Measurements from ENCODE around the gene GPR150. TPM values are rescaled to one million over a fixed set of nuclear protein-coding genes. Genes with fewer than 3 reads are reported as not detected.

GPR150 gene
- total RNA-seq, 4 donors from 2014 or later, result 0.95 to 4.1 TPM; not detected in 2

DNA sequence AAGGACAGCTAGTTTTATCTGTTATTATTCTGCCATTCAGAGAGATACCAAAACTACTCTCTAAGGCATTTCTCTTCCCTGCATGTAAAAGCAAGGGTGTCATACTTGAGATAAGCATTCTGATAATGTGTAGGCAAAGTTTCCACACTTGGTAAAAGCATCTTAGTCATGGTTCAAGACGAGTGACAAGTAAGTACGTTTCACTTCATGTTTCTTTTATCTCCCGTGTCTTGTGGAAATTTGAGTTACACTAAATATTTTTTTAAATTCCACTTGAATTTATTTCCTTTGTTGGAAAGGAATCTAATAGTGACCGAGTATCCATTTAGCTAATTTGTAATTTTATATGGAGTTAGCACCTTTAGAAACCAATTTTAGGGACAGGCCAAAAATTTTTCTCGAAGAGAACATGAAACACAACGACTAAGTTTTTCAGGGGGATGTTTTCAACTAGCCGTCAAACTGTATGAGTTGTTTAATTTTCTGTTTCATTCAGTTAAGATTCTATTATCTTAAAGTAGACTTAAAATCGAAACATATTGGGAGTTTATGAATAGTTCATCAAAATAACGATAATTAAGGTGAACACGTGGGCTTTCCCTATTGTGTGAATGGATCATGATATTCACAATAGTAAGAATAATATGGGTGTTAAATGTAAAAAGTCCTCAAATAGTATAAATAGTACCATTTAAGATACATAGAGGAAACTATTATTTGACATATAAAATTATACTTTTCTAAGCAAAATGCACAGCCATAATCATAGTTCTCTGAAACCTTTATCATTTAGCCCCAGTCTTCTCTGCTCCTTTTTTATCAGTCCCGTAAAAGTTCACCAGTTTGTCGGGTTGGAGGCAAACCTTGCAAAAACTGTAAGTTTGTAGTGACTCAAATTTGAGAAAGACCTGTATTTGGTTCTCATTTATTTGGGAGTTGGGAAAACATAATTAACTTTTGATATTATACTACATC is 28.3 kb downstream of the GPR150 start:
- H3K4me3 ChIP-seq, result peak overlapping the region in 1 of 4 donors; percentile 52
- H3K4me1 ChIP-seq, result peaks cover 0 to 9% (median 3%) of the 10 kb centered on the region in 4 donors
- no peak for DNase-seq
- H3K9me3 ChIP-seq, result no peaks in the 10 kb centered on the region
- no peaks in the 10 kb centered on the region for H3K27me3 ChIP-seq
- H3K27ac ChIP-seq, result peak overlapping the region in 3 of 4 donors; percentile 85 to 98 (median 96)
- no peaks in the 10 kb centered on the region for H3K36me3 ChIP-seq
- no peak for TF ChIP-seq POLR2A (IDR thresholded peaks at IDR 0.05)
- TF ChIP-seq, protein P1, sequence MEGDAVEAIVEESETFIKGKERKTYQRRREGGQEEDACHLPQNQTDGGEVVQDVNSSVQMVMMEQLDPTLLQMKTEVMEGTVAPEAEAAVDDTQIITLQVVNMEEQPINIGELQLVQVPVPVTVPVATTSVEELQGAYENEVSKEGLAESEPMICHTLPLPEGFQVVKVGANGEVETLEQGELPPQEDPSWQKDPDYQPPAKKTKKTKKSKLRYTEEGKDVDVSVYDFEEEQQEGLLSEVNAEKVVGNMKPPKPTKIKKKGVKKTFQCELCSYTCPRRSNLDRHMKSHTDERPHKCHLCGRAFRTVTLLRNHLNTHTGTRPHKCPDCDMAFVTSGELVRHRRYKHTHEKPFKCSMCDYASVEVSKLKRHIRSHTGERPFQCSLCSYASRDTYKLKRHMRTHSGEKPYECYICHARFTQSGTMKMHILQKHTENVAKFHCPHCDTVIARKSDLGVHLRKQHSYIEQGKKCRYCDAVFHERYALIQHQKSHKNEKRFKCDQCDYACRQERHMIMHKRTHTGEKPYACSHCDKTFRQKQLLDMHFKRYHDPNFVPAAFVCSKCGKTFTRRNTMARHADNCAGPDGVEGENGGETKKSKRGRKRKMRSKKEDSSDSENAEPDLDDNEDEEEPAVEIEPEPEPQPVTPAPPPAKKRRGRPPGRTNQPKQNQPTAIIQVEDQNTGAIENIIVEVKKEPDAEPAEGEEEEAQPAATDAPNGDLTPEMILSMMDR (IDR thresholded peaks at IDR 0.05), result no peak

DNA sequence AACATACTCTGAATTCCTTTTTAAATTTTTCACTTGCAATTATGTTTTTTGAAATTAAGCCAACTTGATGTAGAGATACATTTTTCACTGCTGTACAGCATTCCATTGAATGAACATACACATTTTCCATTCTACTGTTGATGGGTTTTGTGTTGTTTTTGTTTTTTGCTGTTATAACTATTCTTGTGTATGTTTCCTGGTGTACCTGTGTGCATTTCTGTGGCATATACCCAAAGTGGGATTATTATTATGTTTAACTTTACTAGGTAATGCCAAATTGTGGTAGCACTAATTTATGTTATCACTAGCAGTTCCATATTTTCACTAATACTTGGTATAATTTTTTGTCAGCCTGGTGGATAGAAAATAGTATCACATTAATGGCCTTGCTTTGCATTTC is 29.4 kb downstream of the GPR150 start:
- TF ChIP-seq POLR2A (IDR thresholded peaks at IDR 0.05), result no peak
- TF ChIP-seq, protein P1 (IDR thresholded peaks at IDR 0.05), result no peak
- DNase-seq, result no peak
- no peak overlapping the region for H3K4me3 ChIP-seq
- H3K4me1 ChIP-seq, result peaks cover 0 to 9% (median 3%) of the 10 kb centered on the region in 4 donors
- no peaks in the 10 kb centered on the region for H3K9me3 ChIP-seq
- H3K36me3 ChIP-seq, result no peaks in the 10 kb centered on the region
- H3K27me3 ChIP-seq, result no peaks in the 10 kb centered on the region
- no peak overlapping the region for H3K27ac ChIP-seq

DNA sequence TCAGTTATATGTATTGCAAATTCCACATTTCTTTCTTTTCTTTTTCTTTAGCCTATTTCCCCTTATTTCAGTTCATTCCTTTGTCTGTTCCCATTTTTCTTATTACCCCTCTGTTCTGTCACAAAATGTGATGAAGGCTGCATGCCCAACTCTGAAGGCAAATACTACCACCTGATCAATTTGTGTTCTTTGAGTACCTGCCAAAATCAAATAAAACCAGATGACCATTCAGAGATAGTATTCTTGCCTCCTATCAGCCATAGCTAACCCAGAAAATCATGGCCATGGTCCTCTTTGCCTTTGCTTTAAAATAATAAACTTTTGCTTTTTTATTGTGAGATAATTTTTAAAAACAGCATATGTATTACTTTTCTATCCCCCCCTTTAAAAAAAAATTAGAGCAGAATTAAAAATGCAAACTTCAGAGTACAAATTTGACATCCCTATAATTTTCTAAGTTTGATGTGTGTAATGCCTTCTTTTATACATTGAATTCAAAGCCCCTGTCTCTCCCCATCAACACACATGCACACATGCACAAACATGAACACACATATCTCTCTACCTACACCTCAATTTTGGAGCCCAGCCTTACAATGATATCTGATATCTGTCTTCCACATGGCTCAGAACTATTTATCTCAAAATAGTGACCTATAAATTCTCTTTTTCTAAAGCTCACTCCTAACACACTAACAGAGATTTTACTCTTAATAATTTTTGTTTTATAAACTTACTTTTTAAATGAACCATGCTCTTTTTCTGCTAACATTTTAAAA is 30.1 kb downstream of the GPR150 start:
- peaks cover 0 to 9% (median 3%) of the 10 kb centered on the region in 4 donors for H3K4me1 ChIP-seq
- no peak overlapping the region for H3K4me3 ChIP-seq
- DNase-seq, result no peak
- H3K9me3 ChIP-seq, result no peaks in the 10 kb centered on the region
- TF ChIP-seq POLR2A (IDR thresholded peaks at IDR 0.05), result no peak
- TF ChIP-seq, protein P1 (IDR thresholded peaks at IDR 0.05), result no peak
- H3K36me3 ChIP-seq, result no peaks in the 10 kb centered on the region
- no peaks in the 10 kb centered on the region for H3K27me3 ChIP-seq
- no peak overlapping the region for H3K27ac ChIP-seq

DNA sequence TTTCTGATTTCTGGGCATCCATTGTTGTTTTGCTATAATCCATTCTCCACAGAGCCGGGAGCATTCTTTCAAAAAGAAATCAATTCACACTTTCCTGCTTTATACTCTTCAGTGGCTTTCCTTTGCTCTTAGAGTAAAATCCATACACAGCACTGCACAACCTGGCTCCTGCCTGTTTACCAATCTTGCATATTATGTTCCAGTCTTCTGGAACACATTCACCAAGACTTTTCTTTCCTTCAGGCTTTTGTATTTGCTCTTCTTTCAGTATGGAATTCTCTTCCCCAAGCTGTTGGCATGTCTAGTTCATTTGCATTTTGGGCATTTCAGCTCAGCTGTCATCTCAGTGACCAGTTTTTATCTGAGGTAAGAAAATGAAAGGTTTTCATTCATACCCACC is 33.0 kb downstream of the GPR150 start:
- DNase-seq, result no peak
- no peaks in the 10 kb centered on the region for H3K36me3 ChIP-seq
- H3K27ac ChIP-seq, result no peak overlapping the region
- no peaks in the 10 kb centered on the region for H3K9me3 ChIP-seq
- TF ChIP-seq, protein P1 (IDR thresholded peaks at IDR 0.05), result no peak
- TF ChIP-seq POLR2A (IDR thresholded peaks at IDR 0.05), result no peak
- peaks cover 0 to under 1% (median 0%) of the 10 kb centered on the region in 4 donors for H3K4me1 ChIP-seq
- H3K4me3 ChIP-seq, result no peak overlapping the region
- H3K27me3 ChIP-seq, result no peaks in the 10 kb centered on the region

DNA sequence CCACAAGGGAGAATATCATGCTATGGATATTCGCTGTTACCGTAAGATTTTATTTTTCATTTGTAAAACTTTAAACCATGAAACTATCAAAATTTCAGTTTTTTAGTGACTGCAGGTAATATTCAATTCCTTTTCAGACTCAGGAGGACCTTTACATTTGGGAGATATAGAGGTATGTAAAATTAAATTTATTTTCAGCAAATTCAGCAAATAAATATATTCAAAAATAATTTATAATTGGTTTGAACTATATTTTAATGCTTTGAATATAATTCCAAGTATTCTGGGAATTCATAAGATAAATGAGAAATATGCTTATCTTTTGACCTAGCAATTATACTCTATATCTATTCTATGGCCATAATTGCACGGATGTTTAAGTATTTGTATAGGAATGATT is 34.3 kb downstream of the GPR150 start:
- Histone ChIP-seq H3K27me3 (no peaks in the 10 kb centered on the region), H3K4me1 (no peaks in the 10 kb centered on the region), H3K36me3 (no peaks in the 10 kb centered on the region), H3K27ac (no peak overlapping the region), H3K4me3 (no peak overlapping the region), H3K9me3 (no peaks in the 10 kb centered on the region)
- TF ChIP-seq, protein P1 (IDR thresholded peaks at IDR 0.05), result no peak
- TF ChIP-seq POLR2A (IDR thresholded peaks at IDR 0.05), result no peak
- no peak for DNase-seq

Measured in Peyer's patch (tissue), 4 donors.